Activated CD4-positive, CD25-positive, alpha-beta regulatory T cell treated with anti-CD3 and anti-CD28 coated beads, Interleukin-2, amount 50 U/mL, for 72 hours (primary cell): Measurements from ENCODE around the gene INSYN2A.

Source experiments
- DNase-seq: peaks from one replicate; pipeline ENCODE4 v3.0.0; 2021

The INSYN2A gene

DNA sequence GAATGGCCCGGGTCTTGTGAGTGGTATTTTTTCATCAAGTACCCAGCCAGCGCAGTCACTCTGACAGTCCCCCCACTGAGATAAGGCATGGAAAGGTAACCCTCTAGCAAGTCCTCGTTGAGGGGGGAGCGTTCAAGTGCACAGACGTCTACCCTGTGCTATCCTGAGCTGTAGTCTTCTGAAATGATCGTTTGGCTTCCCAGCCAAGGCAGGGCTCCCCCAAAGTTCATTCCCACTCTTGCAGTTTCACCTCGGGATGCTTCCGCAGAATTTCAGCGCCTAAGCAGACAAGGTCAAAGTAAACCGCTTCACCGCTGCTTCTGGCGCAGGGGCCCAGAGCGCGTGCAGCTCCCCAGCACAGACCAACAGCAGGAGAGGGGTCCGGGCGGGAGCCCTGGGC, 1.8 kb downstream of the INSYN2A start:
- no peak for DNase-seq

DNA sequence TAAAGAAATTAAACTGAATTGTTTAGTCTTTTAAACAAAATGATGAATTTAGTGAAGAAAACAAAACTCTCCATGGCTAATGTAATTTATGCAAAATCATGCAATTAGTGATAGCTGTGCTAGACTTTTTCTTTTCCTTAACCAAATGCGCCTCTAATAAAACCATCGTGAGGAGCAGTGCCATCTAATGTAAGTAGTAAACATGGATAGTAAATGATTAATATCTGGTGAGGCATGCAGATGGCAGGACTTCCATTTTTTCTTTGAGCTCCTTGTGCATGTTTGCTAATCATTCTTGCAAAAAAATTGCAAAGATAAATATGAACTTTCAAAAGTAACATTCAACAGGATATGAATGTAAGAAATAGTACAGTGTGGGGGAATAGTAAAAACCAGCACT, 2.3 kb downstream of the INSYN2A start:
- DNase-seq = no peak

DNA sequence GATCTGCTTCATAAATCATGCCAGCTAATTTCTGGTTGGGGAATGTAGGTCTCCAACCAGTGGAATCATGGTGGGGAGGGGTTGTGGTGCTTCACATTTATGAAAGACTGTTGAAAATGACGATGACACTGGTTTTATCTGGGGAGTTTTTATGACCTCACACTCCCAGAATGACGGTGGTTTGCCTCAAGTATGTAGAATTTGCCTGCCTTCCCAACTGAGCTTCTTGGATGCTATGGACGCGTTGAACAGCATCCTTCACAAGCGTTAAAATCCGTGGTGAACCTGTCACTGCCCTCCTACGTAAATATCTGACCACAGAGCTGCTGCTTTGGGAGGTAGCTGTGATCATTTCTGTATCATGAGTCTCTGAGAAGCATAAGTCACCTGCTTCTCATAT, 3.3 kb downstream of the INSYN2A start:
- no peak for DNase-seq

DNA sequence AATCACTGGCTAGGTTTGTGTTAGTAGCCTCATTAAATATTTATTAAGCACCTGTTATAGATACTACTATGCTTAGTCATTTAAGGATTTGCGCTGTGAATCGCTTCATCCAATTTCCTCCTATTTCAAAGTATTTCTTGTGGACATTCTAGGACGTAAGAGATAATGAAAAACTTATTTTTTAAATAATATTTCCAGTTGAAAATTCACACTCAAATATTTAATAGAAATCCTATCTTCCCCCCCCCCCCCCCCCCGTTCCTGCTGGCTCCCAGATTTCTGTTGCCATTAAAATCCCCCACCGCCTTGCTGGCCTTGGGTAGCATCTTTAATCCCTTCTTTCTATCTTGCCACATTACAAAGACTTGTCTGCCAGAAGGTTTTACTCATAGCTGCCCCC, 6.0 kb downstream of the INSYN2A start:
- DNase-seq = no peak

DNA sequence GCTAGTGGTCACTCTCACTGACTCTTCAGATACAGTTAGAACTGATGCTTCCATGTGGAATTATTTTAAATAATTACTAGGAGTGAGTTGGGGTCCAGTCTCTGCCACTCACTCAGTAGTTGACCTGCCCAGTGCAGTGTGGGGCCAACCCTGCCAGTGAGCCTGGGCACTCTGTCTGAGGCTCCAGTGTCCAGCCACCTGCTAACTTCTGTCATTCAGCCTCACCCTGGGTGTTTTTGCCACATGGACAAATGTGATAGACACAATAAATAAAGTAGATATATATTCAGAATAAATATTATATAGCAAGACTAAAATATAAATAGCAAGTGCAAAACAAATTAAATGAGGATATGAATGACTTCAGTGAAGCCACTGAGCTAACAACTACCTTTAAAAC, 7.2 kb downstream of the INSYN2A start:
- DNase-seq = no peak

DNA sequence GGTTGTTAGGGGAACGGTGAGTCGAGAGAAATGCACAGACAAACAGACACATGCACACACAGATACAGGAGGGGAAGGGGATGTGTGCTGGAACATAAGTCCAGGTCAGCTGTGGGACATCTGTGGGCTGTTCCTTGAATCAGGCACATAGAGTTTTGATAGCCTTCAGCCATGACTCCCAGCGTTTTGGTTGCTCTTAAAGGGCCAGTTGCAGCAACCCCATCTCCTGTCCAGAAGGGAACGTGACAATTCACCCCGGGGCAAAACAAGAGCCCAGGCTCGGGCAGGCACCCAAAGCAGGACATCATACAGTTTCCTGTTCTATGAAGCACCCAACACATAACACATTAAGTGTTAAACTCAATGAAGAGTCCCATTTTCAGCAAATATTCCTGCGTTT, 9.6 kb downstream of the INSYN2A start:
- DNase-seq = no peak

DNA sequence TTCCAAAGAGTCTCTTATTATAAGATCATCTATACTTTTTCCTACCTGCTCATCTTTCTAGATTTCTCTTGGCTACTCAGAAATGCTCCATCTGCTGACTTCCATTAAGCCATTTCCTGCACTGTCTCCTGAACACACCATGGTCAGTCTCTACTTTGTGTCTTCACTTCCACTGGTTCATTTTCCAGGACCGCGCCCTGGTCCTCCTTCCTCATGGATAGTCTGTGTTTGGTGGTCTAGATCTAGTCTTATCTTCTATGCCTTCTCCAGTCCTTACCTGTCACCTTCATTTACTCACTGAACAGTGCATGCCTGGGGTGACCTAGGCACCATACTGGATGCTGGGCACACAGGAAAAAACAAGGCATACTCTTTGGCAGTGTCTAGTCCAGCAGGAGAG, 11.8 kb downstream of the INSYN2A start:
- DNase-seq = no peak

DNA sequence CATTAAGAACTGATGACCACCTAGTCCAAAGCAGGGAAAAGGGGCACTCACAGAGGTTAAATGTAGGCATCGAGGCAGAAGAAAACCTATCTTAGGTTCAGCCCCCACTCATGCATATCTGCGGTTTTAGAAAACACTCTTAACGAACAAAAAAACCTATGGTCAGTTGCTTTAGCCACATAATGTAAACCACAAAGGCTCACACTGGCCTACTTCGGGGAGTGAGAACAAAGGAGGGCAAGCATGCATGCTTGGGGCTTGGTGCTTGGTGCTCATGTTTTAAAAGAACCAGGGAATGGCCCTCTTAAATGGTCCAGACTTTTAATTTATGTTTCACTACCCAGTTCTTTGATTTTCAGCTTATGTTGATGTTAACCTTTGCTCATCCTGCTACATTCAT, 14.2 kb downstream of the INSYN2A start:
- DNase-seq = no peak

DNA sequence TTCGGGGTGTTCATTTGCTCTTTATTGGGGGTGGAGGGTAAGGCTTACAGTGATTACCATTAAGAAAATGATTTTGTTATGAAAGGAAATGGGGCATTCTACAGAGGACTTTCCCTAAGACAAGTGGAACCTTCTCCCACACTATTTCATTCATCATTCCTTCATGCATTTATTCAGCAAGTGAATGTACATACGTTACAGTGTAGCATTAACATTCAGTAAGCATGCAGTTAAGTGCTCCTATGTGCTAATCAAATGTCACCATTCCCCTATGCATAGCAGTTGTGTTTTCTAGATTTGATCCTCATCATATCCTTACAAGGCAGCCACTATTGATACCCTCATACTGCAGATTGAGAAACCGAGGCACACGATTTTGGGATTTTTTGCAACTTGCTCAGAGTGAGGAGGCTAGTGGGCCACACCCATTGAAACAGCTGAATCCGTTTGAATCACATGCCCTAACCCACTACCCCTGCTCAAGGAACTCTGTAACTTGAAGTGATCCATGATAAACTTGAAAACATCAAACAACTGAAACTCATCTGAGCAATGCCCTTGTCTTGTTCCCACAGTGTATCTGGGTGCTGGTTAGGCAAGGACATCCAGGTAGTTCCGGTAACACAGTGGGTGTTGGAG, 16.7 kb downstream of the INSYN2A start:
- no peak for DNase-seq

DNA sequence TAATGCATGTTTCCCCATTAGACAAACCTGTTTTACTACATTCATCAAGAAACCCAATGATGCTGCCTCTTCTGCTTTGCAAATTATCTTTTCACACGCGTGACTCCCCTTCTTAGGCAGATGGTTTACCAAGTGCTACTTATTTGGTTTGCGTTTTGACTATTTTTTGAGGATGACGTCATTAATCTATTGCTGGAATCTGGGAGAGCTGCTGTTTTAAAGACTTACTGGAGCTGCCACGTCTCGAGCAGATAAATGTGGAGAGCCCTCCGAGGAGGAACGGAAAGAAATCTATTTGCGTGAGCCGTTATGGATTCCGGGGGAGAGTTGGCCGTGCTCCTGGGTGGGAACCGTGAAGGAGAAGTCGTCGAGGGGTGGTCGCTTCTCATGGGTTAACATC, 19.7 kb downstream of the INSYN2A start:
- DNase-seq = no peak

DNA sequence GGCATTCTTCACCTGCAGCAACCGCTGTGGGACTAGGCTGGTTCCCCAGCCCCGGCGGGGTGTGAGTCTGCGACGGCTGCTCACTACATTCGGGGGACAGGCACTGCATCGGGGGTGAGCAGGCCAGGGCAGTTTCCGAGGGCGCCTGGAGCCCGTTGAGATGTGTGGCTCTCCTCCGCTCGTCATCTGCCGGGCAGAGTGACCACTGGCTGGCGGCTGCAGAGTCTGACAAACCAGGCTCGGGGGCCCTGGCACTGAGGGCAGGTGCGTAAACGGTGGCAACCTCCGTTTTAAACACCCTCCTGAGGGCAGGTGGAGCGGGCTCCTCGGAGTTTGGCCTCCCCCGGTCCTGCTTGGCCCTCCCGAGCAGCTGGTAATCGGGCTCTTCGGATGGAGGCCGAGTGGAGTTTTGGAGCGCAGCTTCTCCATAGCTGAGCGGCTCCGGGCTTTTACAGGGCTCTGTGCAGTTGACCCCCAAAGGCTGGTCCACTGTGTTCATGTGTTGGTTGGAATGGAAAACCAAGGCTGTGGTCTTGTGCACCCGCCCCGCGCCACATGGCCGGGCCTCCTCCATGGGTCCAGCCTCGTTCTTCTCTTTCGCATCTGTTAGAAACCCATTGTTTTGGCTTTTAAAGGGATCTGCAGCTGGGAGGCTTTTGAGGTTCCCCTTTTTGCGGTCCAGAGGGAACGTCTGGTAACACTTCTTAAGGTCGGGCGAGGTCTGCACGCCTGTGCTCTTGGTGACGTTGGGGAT, 20.9 kb downstream of the INSYN2A start:
- DNase-seq = no peak

DNA sequence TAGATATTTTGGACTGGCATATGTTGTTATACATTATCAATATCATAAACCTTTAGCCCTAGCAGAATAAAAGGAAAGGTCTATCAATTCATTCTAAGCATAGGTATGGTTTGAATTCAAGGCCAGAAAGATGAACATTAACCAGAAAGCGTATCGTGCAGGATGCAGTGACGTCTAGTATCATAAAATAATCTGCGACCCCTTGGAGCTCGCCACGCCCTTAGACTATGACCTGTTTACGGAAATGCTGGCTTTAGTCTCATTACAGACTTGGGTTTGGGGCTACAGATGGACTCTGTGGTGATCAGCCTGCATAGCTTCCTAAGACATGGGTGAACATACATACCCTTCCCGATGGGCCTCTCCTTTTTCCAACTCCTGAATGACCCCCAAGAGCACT, 21.5 kb downstream of the INSYN2A start:
- DNase-seq = no peak

DNA sequence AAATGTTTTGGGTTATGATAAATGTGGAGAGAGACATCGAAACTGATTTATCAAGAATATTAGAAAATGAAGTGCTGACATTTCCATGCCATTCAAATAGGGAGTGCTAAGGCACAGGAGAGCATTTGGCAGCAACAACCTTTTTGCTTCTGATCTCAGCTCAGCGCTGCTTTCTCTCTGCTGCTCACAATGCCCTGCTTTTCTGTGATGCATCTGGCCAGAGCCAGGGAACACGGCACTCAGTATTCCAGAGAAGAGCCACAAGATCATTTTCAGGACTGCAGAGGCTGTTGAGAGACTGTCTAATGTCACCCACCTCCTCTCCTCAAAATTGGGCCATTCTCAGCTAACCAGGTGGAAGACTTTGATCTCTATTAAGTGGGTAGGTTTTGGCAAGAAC, 28.1 kb downstream of the INSYN2A start:
- DNase-seq = no peak

DNA sequence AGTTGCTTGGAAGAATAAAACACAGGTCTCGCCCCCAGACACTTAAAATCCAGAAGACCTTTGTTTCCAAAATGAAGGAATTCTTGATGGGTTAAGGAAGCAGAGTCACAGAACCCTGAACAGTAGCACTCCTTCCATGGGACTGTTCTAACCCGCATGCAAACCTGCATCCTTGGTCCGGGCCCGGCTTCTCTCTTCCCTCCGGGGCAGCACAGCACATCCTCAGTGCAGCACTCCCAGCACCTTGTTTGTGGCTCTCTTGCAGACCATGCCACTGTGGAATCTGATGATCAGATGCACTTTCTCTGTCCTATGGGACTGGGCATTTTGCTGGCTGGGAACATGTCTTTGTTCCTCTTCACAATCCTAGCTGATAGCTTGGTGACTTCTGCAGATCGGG, 33.5 kb downstream of the INSYN2A start:
- DNase-seq = no peak

DNA sequence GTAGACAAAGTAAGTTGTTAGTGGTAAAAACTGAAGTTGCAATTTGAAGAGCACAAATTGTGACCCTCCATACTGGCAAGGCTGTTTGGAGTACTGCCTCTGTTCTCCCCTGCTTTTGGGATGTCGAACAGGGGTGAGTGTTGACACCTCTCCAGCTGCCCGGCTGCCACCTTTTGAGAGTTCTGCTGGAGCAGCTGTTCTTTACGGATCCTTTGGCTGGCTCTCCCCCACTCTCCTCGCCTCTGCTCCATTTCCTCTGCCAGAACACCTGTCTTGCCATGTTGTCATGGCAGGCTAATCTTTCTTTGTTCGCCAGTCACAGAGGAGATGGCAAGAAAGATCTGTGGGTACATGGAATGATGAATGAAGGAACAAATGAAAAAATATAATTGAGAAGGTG, 34.9 kb downstream of the INSYN2A start:
- no peak for DNase-seq

DNA sequence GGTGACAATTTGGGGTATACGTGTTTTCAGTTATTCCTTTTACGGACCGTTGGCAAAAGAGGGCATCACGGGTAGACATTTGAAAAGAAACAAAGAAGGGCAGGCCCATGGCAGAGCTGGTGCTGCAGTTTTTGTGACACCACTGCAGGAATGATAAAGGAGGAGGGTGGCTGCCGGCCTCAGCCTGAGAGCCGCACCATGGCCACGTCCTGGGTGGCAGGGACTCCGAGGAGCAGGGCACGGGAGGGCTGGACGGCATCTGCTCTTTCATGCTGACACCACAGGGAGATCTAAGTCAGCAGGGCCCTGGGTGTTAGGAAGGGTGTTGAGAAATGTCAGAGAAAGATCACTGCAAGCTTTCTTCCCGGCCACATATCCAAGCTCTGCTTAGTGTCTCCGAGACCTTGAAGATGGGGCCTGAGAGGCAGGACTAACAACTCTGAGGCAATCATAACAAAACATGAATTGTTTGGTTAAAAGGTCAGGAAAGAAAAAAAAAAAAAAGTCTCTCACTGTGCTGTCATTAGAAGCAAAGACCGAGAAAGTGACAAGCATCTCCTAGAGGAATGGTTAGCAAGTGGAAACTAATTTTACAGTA, 36.6 kb downstream of the INSYN2A start:
- DNase-seq = no peak

DNA sequence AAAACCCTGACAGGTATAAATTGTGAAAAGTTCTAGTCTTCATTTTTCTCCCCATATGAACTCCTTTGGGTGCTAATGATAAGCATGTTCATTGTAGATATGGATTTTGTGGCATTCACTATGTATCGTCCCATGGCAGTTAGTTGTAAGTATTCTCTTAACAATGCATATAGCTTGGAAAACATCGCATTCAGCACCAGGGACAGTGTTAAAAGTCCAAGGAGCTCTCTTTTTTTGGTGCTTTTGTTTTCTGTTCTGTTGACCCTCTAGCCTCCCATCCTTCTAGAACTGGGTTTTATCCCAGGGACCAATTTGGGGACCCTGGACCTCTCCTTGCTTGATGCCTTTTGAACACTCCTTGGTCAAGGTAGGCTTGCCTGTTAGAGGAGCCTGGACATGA, 37.7 kb downstream of the INSYN2A start:
- no peak for DNase-seq

DNA sequence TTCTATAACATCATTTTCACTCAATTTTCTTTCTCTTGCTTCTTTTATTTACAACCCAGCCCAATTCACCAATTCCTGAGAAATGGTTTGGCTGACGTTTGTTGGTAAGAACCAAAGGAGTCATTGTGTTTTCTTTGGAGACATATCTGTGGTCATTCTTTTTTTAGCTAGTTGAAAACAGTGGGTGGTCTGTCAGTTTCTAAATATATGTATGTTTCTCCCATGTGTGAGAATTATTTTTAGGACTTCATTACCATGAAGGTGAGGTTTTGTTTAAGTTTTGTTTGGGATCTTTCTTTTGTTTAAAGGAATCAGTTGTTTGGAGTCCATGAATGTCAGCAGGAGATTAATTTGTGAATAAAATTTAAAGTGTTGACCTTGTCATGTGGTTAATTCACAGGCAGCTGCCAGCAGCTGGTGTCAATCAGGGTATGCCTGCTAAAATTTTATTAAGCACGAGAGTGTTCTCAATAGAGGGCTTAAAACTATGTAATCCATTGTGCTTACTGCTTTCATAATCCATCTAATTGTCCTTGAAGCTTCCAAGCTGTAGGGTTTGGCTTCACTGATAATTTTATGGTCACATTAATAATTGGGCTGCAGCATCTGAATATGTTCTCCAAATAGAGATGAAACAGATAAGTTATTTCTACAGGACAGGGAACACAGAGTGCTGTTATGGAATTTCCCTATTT, 38.7 kb downstream of the INSYN2A start:
- no peak for DNase-seq

DNA sequence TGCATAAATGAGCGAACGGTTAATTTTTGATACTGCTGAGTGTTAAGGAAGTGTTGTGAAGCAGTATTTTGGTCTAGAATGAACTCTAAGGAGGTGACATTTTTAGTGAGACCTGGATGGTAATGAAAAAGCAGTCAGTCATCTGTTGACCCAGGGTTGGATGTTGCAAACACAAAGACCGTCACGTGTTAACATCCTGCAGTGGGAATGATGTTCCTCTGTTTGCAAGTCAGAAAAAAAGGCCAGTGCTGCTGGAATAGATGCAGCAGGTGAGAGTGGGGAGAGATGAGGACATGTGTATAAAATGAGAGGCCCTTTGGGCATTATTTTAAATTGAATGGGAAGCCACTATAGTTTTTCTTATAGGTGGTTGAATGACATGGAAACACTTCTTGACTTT, 39.3 kb downstream of the INSYN2A start:
- no peak for DNase-seq

DNA sequence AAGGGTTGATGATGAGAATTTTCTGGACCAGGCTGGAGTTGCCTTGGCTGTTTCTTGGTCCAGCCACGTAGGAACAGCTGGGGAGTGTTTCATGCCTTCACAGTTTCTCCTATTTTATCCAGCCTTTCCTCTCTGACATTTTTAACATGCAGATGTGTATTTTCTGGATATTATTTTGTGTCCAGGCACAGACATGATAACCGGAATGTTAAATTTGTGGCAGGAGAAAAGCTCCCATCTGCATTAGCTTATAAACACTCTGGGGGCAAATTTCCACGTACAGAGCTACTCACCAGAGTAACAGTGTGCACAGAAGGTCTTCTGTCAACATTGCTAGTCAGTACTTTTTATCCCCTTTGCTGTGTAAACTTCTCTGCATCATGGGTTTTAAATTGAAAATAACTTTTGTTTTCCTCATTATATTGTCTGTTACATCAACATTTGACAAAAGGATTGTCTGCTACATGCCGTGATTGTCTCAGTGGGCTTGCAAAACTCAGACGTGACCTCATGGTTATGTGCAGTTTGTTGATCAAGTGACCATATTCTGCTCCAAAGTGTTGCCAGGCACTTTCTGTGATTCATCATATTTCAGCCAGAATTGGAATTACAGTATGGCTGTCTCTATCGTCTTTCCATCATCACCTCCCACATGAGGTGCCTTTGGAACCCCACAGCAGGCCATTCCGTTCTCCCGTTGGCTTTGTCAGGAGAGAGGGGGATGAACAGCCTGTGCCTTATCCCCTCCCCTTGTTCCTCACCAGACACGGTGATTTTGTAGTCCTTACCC, 41.4 kb downstream of the INSYN2A start:
- no peak for DNase-seq

DNA sequence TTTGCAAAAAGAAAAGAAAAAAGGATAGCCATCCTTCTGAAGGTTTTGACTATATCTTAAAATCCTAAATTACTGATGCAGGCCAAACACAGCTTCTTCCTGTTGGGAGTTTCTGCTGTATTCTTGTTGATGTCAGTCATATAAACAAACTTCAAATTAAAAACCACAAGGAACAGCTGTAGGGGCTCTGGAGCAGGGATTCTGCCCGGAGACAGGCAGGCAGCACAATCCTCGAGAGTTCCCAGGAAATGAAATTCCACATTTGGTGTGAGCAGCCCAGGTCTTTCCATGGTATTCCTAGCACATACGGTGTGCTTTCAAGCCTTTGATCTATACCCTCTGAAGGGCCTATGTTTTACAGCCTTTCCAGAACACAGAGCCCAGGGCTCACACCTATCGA, 43.2 kb downstream of the INSYN2A start:
- DNase-seq = no peak

DNA sequence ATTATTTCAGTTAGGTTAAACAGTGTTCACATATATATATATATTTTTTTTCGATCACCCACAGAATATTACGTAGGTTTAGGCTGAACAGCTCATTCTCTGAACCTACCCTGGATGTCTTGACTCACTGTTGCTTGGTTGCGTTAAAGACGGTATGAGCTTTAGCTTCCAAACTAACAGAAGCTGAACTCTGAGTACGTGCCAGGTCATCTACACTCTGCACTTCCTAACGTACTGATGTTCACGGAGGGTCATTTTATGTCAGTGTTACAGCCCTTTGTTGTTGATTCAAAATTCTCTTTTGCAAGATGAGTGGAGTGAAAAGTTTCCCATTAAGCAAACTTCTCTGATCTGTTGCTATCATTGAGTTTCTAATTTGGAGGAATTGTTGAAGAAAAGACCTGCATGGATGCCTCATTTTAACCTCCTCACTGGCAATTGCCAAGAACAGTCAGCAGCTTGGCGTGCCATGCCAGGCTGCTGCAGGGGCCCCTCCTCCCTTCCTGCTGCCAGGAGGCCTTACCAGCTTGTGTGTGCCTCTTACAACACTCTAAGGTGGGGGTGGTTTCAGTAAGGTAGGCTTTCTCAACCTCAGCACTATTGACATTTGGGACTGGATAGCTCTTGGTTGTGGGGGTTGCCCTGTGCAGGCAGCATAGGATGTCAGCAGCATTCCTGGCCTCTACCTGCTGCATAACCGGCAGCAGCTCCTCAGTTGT, 44.3 kb downstream of the INSYN2A start:
- DNase-seq = no peak

DNA sequence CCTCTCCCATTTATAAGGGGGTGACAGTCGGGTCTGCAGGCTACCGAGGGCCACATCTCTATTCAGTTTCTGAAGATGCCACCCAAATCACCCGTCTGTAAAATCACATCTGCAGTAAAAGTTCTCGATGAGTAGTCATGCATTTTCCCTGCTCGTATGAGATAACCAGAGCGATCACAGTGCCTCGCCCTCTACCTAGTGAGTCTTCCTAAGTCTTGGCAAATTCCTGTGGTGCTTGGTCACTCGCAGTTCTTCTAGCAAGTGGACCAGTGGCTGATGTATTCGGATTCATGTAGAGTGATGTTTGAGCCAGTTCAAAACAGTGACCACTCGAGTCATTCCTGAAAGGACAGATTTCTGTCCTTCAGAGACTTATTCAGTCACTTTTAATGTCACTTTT, 44.9 kb downstream of the INSYN2A start:
- no peak for DNase-seq
